WTC11 (cell line): ENCODE results near the gene AMACR.

Experiments used
- KAT7 ChIP-seq: sonication (generic); formaldehyde crosslinking; IDR thresholded peaks from 2 replicates; pipeline ENCODE4 v1.8.1; 2023; ENCODE audit warnings: missing genetic modification reagents, mild to moderate bottlenecking, borderline replicate concordance
- NFYB ChIP-seq: sonication (generic); formaldehyde crosslinking; conservative IDR thresholded peaks from 2 replicates; pipeline ENCODE4 v1.8.0; 2022; ENCODE audit warnings: low read depth, missing genetic modification reagents
- RORB ChIP-seq: fragments of 250-450 bp; sonication (Bioruptor Pico); IDR thresholded peaks from 2 replicates; pipeline ENCODE4 v1.9.0; 2021; ENCODE audit warnings: mild to moderate bottlenecking
- TCF7 ChIP-seq: sonication (generic); formaldehyde crosslinking; IDR thresholded peaks from 2 replicates; pipeline ENCODE4 v1.8.0; 2022; ENCODE audit warnings: mild to moderate bottlenecking, low read depth, missing genetic modification reagents, moderate library complexity
- TF ChIP-seq, protein P1 (sequence below): fragments of 200-600 bp; IDR thresholded peaks from 2 replicates; pipeline ENCODE4 v1.8.0; 2022; ENCODE audit warnings: antibody characterized with exemption
- TF ChIP-seq, protein P2 (sequence below): fragments of 250-450 bp; sonication (Bioruptor Pico); IDR thresholded peaks from 2 replicates; pipeline ENCODE4 v2.1.2; 2022; ENCODE audit warnings: mild to moderate bottlenecking, moderate library complexity
- TF ChIP-seq, protein P3 (sequence below): sonication (generic); formaldehyde crosslinking; conservative IDR thresholded peaks from 2 replicates; pipeline ENCODE4 v1.8.1; 2023; ENCODE audit warnings: mild to moderate bottlenecking, low read depth, missing genetic modification reagents, moderate library complexity

DNA sequence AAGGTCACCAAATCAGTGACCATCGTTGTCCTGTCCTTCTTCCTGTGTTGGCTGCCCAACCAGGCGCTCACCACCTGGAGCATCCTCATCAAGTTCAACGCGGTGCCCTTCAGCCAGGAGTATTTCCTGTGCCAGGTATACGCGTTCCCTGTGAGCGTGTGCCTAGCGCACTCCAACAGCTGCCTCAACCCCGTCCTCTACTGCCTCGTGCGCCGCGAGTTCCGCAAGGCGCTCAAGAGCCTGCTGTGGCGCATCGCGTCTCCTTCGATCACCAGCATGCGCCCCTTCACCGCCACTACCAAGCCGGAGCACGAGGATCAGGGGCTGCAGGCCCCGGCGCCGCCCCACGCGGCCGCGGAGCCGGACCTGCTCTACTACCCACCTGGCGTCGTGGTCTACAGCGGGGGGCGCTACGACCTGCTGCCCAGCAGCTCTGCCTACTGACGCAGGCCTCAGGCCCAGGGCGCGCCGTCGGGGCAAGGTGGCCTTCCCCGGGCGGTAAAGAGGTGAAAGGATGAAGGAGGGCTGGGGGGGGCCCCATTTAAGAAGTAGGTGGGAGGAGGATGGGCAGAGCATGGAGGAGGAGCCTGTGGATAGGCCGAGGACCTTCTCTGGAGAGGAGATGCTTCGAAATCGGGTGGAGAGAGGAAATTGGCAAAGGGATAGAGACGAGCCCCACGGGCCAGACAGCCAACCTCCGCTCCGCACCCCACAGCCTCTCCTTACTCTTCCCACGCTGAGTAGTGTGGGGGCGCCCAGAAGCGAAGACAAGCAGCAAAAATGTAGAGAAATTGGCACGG, 69.9 kb downstream of the AMACR start:
- TF ChIP-seq, protein P1, sequence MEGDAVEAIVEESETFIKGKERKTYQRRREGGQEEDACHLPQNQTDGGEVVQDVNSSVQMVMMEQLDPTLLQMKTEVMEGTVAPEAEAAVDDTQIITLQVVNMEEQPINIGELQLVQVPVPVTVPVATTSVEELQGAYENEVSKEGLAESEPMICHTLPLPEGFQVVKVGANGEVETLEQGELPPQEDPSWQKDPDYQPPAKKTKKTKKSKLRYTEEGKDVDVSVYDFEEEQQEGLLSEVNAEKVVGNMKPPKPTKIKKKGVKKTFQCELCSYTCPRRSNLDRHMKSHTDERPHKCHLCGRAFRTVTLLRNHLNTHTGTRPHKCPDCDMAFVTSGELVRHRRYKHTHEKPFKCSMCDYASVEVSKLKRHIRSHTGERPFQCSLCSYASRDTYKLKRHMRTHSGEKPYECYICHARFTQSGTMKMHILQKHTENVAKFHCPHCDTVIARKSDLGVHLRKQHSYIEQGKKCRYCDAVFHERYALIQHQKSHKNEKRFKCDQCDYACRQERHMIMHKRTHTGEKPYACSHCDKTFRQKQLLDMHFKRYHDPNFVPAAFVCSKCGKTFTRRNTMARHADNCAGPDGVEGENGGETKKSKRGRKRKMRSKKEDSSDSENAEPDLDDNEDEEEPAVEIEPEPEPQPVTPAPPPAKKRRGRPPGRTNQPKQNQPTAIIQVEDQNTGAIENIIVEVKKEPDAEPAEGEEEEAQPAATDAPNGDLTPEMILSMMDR, result no peak
- TF ChIP-seq KAT7 (no peak), RORB (CRISPR knock-in tag) (no peak), NFYB (CRISPR knock-in tag) (no peak), TCF7 (CRISPR knock-in tag) (no peak)
- TF ChIP-seq, protein P2, sequence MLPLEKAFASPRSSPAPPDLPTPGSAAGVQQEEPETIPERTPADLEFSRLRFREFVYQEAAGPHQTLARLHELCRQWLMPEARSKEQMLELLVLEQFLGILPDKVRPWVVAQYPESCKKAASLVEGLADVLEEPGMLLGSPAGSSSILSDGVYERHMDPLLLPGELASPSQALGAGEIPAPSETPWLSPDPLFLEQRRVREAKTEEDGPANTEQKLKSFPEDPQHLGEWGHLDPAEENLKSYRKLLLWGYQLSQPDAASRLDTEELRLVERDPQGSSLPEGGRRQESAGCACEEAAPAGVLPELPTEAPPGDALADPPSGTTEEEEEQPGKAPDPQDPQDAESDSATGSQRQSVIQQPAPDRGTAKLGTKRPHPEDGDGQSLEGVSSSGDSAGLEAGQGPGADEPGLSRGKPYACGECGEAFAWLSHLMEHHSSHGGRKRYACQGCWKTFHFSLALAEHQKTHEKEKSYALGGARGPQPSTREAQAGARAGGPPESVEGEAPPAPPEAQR (CRISPR knock-in tag), result no peak
- TF ChIP-seq, protein P3, sequence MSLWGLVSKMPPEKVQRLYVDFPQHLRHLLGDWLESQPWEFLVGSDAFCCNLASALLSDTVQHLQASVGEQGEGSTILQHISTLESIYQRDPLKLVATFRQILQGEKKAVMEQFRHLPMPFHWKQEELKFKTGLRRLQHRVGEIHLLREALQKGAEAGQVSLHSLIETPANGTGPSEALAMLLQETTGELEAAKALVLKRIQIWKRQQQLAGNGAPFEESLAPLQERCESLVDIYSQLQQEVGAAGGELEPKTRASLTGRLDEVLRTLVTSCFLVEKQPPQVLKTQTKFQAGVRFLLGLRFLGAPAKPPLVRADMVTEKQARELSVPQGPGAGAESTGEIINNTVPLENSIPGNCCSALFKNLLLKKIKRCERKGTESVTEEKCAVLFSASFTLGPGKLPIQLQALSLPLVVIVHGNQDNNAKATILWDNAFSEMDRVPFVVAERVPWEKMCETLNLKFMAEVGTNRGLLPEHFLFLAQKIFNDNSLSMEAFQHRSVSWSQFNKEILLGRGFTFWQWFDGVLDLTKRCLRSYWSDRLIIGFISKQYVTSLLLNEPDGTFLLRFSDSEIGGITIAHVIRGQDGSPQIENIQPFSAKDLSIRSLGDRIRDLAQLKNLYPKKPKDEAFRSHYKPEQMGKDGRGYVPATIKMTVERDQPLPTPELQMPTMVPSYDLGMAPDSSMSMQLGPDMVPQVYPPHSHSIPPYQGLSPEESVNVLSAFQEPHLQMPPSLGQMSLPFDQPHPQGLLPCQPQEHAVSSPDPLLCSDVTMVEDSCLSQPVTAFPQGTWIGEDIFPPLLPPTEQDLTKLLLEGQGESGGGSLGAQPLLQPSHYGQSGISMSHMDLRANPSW, result no peak
